ENCODE measurements around the gene POLG. TPM values are rescaled to one million over a fixed set of nuclear protein-coding genes. Genes with fewer than 3 reads are reported as not detected.

The POLG gene
- total and polyA plus RNA-seq, 9 donors, result 36.6 to 53.2 (median 39.4) TPM

GRCh38 chr15:89363770-89364169 is 29.1 kb upstream of the POLG start:
- H3K36me3 ChIP-seq (ENCODE audit: control insufficient read depth, insufficient read depth, low read length), result no peaks in the 10 kb centered on the region
- no peak overlapping the region for H3K4me3 ChIP-seq (ENCODE audit: low read length)
- peaks cover 13% of the 10 kb centered on the region for H3K4me1 ChIP-seq (ENCODE audit: control insufficient read depth, insufficient read depth, low read length)
- WGBS (ENCODE audit: insufficient coverage), result 19% methylated on average over 4 of the region's 4 CpGs
- peaks cover 98% of the 10 kb centered on the region for H3K27me3 ChIP-seq (ENCODE audit: control insufficient read depth, insufficient read depth, low read length)
- no peaks in the 10 kb centered on the region for H3K9me3 ChIP-seq (replicated peaks; ENCODE audit: control insufficient read depth, low read depth, low read length)
- no peak for DNase-seq
- no peak overlapping the region for H3K27ac ChIP-seq (ENCODE audit: low read length)

- Histone ChIP-seq H3K27ac (ENCODE audit: low read length) (no peak overlapping the region), H3K4me1 (ENCODE audit: control insufficient read depth, insufficient read depth, low read length) (peaks cover 13% of the 10 kb centered on the region), H3K36me3 (ENCODE audit: control insufficient read depth, insufficient read depth, low read length) (no peaks in the 10 kb centered on the region), H3K9me3 (replicated peaks; ENCODE audit: control insufficient read depth, low read depth, low read length) (no peaks in the 10 kb centered on the region), H3K4me3 (ENCODE audit: low read length) (no peak overlapping the region), H3K27me3 (ENCODE audit: control insufficient read depth, insufficient read depth, low read length) (peaks cover 98% of the 10 kb centered on the region)
- DNase-seq, result no peak
- WGBS (ENCODE audit: insufficient coverage), result 19% methylated on average over 3 of the region's 6 CpGs
These were observed 28.5 kb upstream of the POLG start for GRCh38 chr15:89363133-89363532.

GRCh38 chr15:89362203-89363101 is 27.8 kb upstream of the POLG start:
- no peak overlapping the region for H3K4me3 ChIP-seq (ENCODE audit: low read length)
- under 1% methylated on average over 60 of the region's 73 CpGs for WGBS (ENCODE audit: insufficient coverage)

GRCh38 chr15:89361451-89362202 is 27.0 kb upstream of the POLG start:
- Histone ChIP-seq H3K9me3 (replicated peaks; ENCODE audit: control insufficient read depth, low read depth, low read length) (no peaks in the 10 kb centered on the region), H3K4me3 (ENCODE audit: low read length) (no peak overlapping the region), H3K4me1 (ENCODE audit: control insufficient read depth, insufficient read depth, low read length) (peaks cover 8% of the 10 kb centered on the region), H3K27me3 (ENCODE audit: control insufficient read depth, insufficient read depth, low read length) (peaks cover 98% of the 10 kb centered on the region), H3K36me3 (ENCODE audit: control insufficient read depth, insufficient read depth, low read length) (no peaks in the 10 kb centered on the region), H3K27ac (ENCODE audit: low read length) (no peak overlapping the region)
- 7% methylated on average over 37 of the region's 41 CpGs for WGBS (ENCODE audit: insufficient coverage)
- peak; percentile 77 for DNase-seq

More at GRCh38 chr15:89362203-89363101, 27.8 kb upstream of the POLG start:
- Histone ChIP-seq H3K27me3 (ENCODE audit: control insufficient read depth, insufficient read depth, low read length) (peaks cover 98% of the 10 kb centered on the region), H3K4me1 (ENCODE audit: control insufficient read depth, insufficient read depth, low read length) (peaks cover 13% of the 10 kb centered on the region), H3K9me3 (replicated peaks; ENCODE audit: control insufficient read depth, low read depth, low read length) (no peaks in the 10 kb centered on the region), H3K27ac (ENCODE audit: low read length) (no peak overlapping the region), H3K36me3 (ENCODE audit: control insufficient read depth, insufficient read depth, low read length) (no peaks in the 10 kb centered on the region)
- no peak for DNase-seq

- H3K4me3 ChIP-seq (ENCODE audit: low read length), result no peak overlapping the region
- no peaks in the 10 kb centered on the region for H3K36me3 ChIP-seq (ENCODE audit: control insufficient read depth, insufficient read depth, low read length)
- H3K9me3 ChIP-seq (replicated peaks; ENCODE audit: control insufficient read depth, low read depth, low read length), result no peaks in the 10 kb centered on the region
- H3K27ac ChIP-seq (ENCODE audit: low read length), result no peak overlapping the region
- peaks cover 94% of the 10 kb centered on the region for H3K27me3 ChIP-seq (ENCODE audit: control insufficient read depth, insufficient read depth, low read length)
- DNase-seq, result no peak
- WGBS (ENCODE audit: insufficient coverage), result 1% methylated on average over 26 of the region's 31 CpGs
- H3K4me1 ChIP-seq (ENCODE audit: control insufficient read depth, insufficient read depth, low read length), result peaks cover 8% of the 10 kb centered on the region
These were observed 25.8 kb upstream of the POLG start for GRCh38 chr15:89360294-89360971.

- H3K27me3 ChIP-seq (ENCODE audit: control insufficient read depth, insufficient read depth, low read length), result peaks cover 86% of the 10 kb centered on the region
- no peaks in the 10 kb centered on the region for H3K9me3 ChIP-seq (replicated peaks; ENCODE audit: control insufficient read depth, low read depth, low read length)
- no peak overlapping the region for H3K27ac ChIP-seq (ENCODE audit: low read length)
- 3% methylated on average over 24 of the region's 32 CpGs for WGBS (ENCODE audit: insufficient coverage)
- peaks cover 8% of the 10 kb centered on the region for H3K4me1 ChIP-seq (ENCODE audit: control insufficient read depth, insufficient read depth, low read length)
- no peak overlapping the region for H3K4me3 ChIP-seq (ENCODE audit: low read length)
- no peaks in the 10 kb centered on the region for H3K36me3 ChIP-seq (ENCODE audit: control insufficient read depth, insufficient read depth, low read length)
- DNase-seq, result no peak
These were observed 25.1 kb upstream of the POLG start for GRCh38 chr15:89359471-89360293.

- DNase-seq, result peak; percentile 74
These were observed 24.3 kb upstream of the POLG start for GRCh38 chr15:89358755-89359439.

GRCh38 chr15:89358435-89358754 is 23.8 kb upstream of the POLG start:
- Histone ChIP-seq H3K9me3 (replicated peaks; ENCODE audit: control insufficient read depth, low read depth, low read length) (no peaks in the 10 kb centered on the region), H3K27me3 (ENCODE audit: control insufficient read depth, insufficient read depth, low read length) (peaks cover 83% of the 10 kb centered on the region), H3K4me3 (ENCODE audit: low read length) (peak overlapping the region; percentile 28), H3K36me3 (ENCODE audit: control insufficient read depth, insufficient read depth, low read length) (no peaks in the 10 kb centered on the region), H3K4me1 (ENCODE audit: control insufficient read depth, insufficient read depth, low read length) (peaks cover 8% of the 10 kb centered on the region), H3K27ac (ENCODE audit: low read length) (no peak overlapping the region)
- no peak for DNase-seq
- WGBS (ENCODE audit: insufficient coverage), result 0% methylated on average over 12 of the region's 16 CpGs

More at GRCh38 chr15:89358755-89359439, 24.3 kb upstream of the POLG start:
- H3K4me3 ChIP-seq (ENCODE audit: low read length), result peak overlapping the region; percentile 28
- WGBS (ENCODE audit: insufficient coverage), result 2% methylated on average over 68 of the region's 68 CpGs
- no peaks in the 10 kb centered on the region for H3K9me3 ChIP-seq (replicated peaks; ENCODE audit: control insufficient read depth, low read depth, low read length)
- H3K27me3 ChIP-seq (ENCODE audit: control insufficient read depth, insufficient read depth, low read length), result peaks cover 83% of the 10 kb centered on the region
- no peak overlapping the region for H3K27ac ChIP-seq (ENCODE audit: low read length)
- H3K4me1 ChIP-seq (ENCODE audit: control insufficient read depth, insufficient read depth, low read length), result peaks cover 8% of the 10 kb centered on the region
- no peaks in the 10 kb centered on the region for H3K36me3 ChIP-seq (ENCODE audit: control insufficient read depth, insufficient read depth, low read length)

- Histone ChIP-seq H3K27ac (ENCODE audit: low read length) (no peak overlapping the region), H3K4me1 (ENCODE audit: control insufficient read depth, insufficient read depth, low read length) (peaks cover 4% of the 10 kb centered on the region), H3K9me3 (replicated peaks; ENCODE audit: control insufficient read depth, low read depth, low read length) (no peaks in the 10 kb centered on the region), H3K27me3 (ENCODE audit: control insufficient read depth, insufficient read depth, low read length) (peaks cover 75% of the 10 kb centered on the region), H3K4me3 (ENCODE audit: low read length) (no peak overlapping the region), H3K36me3 (ENCODE audit: control insufficient read depth, insufficient read depth, low read length) (no peaks in the 10 kb centered on the region)
- 24% methylated on average over 12 of the region's 13 CpGs for whole genome bisulfite sequencing (ENCODE audit: insufficient coverage)
- DNase-seq, result no peak
These were observed 22.1 kb upstream of the POLG start for GRCh38 chr15:89356634-89357298.

All from muscle of leg (tissue), 11 donors.